GM18502 (cell line): ENCODE measurements around the gene EHF.

Experiments used
- ATAC-seq: cut with Tn5 transposase; IDR thresholded peaks from one replicate; pipeline ENCODE4 v1.9.1; 2021; ENCODE audit warnings: mild to moderate bottlenecking; ENCODE audit not compliant: unreplicated experiment, poor library complexity

The EHF gene

GRCh38 chr11:34620202-34620601 lies 691 bp upstream of the EHF start:
- ATAC-seq = no peak

GRCh38 chr11:34621876-34622275 lies 983 bp downstream of the EHF start:
- ATAC-seq = no peak

DNA sequence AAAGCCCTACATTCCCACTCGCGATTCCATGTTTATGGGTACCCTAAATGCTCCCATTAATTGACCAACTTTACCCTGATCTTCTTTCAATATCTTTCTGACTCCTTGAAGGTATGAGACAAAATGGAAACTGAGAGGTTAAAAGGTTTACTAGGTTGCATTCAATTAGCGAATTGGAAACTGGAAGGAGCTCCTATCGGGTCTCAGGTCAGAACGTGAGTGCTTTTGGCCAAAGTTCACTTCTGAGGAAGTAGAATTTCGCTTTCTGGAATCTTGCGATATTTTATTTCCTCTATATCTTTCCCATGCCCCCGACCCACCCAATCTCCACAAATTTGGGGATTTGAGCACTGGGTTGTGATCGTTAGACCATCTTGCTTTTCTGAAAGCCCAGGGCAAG lies 2.6 kb downstream of the EHF start:
- no peak for ATAC-seq

GRCh38 chr11:34624069-34624468 lies 3.2 kb downstream of the EHF start:
- ATAC-seq = peak; percentile 92

- no peak for ATAC-seq
These were observed 4.7 kb downstream of the EHF start for GRCh38 chr11:34625576-34625975.

GRCh38 chr11:34626393-34626792 lies 5.5 kb downstream of the EHF start:
- no peak for ATAC-seq

DNA sequence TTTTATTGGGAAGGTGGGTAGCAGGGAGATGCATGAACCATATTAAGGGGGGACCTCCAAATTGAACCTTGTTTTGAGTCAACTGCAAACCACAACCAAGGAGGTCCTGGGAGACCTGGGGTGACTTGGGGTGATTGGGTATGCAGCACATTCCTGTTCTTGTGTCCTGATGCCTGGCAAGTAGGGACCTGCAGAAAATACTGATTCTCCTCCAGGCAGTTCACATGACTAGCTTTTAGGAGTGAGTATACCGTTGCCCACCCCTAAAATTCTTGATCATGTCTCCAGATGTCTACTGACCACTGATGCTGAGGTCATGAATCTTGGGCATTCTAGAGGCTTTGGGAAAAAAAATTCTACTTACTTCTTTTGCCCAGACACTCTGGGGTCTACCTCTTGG lies 6.3 kb downstream of the EHF start:
- no peak for ATAC-seq

GRCh38 chr11:34629711-34630110 lies 8.8 kb downstream of the EHF start:
- ATAC-seq = no peak

GRCh38 chr11:34630544-34630943 lies 9.7 kb downstream of the EHF start:
- no peak for ATAC-seq

DNA sequence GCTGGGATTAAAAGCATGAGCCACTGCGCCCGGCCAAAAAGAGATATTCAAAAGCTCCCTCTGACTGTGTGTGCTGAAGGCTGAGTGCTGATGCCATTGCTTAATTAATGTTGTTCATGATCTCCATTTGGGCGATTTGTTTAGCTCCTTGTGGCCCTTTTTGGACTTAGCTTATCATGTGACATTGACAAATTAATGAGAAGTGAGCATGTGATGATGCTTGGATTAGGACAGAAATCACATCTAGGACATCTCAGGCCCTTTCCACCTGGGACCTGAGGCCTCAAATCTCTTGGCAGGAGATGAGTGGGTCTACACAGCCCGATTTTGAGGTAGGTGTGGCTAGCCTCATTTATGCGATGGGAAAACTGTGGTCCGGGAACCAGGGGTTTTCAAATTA lies 10.4 kb downstream of the EHF start:
- no peak for ATAC-seq

GRCh38 chr11:34631737-34632104 lies 10.8 kb downstream of the EHF start:
- no peak for ATAC-seq

GRCh38 chr11:34632105-34632791 lies 11.4 kb downstream of the EHF start:
- ATAC-seq = no peak

GRCh38 chr11:34633640-34633989 lies 12.7 kb downstream of the EHF start:
- ATAC-seq = no peak

- peak; percentile 84 for ATAC-seq
These were observed 13.2 kb downstream of the EHF start for GRCh38 chr11:34633990-34634693.

GRCh38 chr11:34634694-34635062 lies 13.8 kb downstream of the EHF start:
- ATAC-seq = no peak

- ATAC-seq = no peak
These were observed 15.2 kb downstream of the EHF start for GRCh38 chr11:34636127-34636526.

DNA sequence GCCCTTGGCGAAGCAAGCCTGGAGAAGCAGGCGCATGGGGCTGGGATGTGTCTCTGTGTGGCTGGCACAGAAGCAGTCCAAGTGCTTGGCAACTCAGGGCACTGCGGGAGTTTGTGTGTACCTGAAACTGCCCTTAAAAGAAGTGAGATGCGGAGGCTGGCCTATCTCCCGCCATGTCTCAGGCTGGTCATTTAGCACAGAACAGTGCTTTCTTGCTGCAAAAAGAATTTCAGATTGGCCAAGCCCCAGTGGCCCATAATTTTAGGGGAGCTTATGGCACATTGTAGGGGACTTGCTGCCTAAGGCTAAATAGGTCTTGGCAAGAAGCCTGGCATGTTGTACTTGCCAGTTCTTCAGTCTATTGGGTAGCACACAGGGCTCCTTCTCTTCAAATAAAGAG lies 16.4 kb downstream of the EHF start:
- no peak for ATAC-seq

DNA sequence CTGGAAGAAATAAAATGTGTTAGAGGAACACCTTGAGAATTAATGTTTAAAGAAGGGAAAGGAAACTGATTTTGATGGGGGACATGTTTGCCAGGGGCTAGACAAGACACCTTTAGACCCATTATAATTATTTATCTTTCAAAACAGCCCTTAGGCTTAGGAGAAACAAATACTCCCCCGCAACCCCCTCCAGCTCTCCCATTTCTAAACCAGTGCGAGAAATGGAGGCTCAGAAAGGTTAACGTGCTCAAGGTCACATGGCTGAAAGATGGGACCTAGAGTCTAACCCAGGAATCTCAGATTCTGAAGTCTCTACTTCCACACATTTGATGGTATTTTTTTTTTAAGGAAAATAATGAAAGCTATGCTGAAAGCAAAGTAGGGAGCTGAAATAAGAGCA lies 18.0 kb downstream of the EHF start:
- ATAC-seq = no peak

DNA sequence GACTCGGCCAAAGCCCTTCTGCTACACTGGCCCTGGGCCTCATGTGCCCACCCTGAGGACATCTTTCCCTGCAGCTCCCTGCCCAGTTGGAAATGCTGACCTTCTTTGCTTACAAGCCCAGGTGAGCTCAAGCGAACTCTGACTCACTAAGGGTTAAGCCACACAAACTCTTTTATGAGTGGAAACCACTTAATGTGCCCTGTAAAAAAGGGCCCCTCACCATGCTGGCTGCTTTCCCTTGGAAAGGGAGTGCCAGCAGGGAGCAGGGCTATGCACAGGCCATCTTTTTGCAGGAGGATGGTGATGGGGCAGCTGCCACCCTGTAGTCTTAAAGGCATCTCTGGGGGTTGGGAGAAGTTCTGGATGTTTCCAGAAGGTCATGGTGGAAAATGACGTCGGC lies 18.7 kb downstream of the EHF start:
- ATAC-seq = no peak

DNA sequence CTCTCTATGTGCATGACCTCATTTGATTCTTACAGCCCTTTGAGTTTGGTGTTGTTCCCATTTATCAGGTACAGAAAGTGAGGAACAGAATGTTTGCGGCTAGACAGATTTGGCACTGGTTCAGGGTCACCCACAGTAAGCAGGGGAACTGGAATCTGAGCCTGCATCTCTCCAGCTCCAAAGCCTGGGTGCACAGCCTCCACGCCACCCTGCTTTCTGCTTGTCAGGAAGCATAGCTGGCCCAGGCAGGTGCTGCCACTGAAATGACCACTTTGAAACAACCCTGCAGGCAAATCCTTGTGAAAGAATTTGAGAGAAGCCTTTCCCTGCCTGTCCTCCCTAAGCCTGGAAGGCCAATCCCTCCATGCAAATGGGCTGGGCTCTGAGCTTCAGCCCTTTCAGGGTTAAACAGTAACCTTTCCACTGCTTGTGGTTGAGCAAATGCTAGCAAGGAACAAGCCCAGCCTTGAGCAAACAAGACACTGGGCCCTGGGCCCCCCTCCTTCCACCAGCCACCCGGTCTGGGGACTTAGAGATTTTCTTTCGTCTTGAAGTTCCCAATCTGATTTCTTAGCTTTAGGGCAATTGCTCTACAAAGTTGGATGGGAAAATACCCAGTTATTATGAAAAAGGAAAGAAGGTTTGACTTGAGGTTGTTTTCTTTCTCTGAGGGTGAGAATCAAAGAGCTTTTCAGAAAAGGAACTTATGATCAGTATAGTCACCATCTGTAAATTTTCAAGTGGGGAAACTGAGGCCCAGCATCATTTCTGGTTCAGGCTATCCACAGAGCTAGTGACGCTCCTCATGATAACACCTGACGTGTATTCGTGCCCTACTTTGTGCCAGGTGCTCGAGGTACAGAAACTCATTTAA lies 19.4 kb downstream of the EHF start:
- no peak for ATAC-seq

- ATAC-seq = no peak
These were observed 20.0 kb downstream of the EHF start for GRCh38 chr11:34640924-34641275.

DNA sequence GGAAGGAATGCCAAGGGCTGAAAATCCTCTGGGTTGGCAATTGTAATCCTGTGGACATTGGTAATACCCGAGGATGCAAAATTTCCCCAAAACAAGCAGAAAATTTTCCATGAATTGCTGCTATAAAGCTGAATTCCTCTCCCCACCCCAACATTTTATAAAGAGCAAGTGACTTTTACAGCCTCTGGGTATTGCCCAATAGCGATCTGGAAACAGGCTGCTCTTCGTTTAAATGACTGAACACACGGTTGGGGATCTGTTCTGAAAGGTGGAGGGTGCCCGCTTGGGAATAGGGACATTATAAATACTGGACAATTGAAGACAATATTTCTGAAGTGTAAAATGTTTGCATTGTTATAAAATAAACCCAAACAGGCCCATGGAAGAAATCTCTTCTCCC lies 20.6 kb downstream of the EHF start:
- ATAC-seq = no peak
